Skin of body (tissue), 2 donors: Measurements from ENCODE around the gene CACNA2D4. TPM values are rescaled to one million over a fixed set of nuclear protein-coding genes. Genes with fewer than 3 reads are reported as not detected.

Experiments used
- DNase-seq: peaks from one replicate; lab custom pipeline; 2025; lab: John Stamatoyannopoulos, UW
- total RNA-seq: library from RNA; depleted of rRNA; stranded (reverse); fragments of >200 nt; gene quantifications from one replicate; pipeline ENCODE4 v1.2.3, GENCODE V29; 2014

Gene CACNA2D4
- total RNA-seq, 1 donor from 2014 or later = 1.9 TPM

DNA sequence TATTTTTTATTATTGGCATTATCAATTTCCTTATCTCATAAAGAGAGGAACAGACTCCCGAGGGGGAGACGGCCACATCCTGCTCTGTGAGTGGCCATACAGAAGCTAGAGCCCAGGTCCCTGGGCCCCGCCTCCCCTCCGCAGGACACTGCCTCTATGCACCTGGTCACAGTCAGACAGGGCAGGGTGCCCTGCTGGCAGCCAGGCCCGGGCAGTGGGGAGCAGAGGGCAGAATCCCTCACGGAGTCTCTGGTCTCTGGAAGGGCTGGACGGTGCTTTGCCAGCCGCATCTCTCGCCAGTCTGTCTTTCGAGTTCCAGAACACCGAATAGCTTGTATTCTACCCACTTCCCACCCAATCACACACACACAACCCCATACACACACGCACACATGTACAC is 16.4 kb upstream of the CACNA2D4 start:
- DNase-seq = no peak

- DNase-seq = no peak
These were observed 15.6 kb upstream of the CACNA2D4 start for GRCh38 chr12:1934068-1934467.

GRCh38 chr12:1933342-1934051 is 15.0 kb upstream of the CACNA2D4 start:
- no peak for DNase-seq

DNA sequence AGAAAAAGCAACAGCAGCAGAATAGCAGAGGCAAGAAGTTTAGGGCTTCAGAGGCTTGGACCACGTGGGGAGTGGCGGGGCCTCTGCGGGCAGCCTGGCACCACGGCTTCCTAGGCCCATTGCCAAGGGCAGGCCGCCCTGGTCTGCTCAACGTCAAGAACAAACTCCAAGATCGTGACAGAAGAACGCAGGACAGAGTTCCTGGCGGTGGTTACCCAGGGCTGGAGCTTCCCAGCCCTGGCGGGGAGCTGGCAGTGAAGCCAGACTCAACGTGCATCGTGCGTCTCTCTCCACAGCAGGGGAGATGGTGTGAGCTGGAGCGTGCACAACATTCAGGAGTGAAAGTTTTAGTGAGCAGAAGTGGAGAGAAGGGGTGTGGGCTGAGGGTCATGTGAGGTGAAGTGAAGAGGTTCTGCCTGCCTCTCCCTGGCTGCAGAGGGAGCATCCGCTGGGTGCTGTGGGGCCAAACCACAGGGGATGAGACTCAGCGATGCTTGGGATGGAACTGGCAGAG is 13.9 kb upstream of the CACNA2D4 start:
- no peak for DNase-seq

DNA sequence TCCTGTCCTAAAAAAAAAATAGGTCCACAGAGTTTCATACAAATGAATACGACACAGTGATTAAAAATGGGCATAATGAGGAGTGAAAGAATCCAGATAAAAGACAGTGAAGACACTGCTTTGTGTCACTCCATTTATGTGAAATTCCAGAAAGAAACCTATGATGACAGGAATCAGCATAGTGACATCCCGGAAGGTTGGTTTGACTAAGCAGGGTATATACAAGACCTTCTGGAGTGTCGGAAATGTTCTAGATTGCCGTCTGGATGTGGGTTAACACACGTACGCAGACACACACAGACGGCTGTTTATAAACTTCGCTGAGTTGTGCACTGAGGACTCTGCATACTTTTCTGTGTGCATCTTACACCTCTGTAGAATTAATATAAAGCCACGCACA is 13.2 kb upstream of the CACNA2D4 start:
- no peak for DNase-seq

DNA sequence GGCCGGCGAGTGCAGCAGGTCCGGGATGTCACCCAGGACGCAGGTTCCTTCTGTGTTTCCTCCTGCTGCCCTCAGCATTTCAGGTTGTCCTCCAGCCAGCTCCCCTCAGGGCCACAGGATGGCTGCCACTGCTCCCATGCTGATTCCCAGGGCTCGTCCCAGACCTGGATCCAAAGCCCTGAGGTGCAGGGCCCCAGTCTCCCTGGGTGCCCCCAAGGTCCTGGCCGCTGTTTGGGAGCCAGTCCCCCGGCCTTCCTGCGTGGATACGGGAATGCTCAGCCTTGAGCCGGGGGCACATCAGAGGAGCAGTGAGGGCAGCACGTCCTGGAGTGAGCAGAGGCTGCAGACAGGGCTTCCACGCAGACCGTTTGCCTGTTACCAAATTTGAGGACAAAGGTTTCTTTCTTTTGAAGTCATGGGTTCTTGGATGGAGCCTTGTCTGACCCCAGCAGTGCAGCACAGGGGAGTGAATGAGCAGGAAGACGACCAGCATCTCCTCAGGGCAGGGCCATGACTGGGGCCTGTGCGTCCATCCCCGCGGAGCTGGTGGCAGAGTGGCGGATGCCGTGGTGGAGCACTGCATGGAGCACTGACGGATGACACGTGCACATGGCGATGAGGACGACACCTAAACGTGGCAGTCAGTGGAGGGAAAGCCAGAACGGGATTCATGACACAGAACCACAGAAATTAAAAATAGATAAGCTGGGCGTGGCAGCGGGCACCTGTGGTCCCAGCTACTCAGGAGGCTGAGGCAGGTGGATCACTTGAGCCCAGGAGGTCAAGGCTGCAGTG is 12.5 kb upstream of the CACNA2D4 start:
- DNase-seq = no peak

GRCh38 chr12:1929985-1930802 is 11.7 kb upstream of the CACNA2D4 start:
- DNase-seq = no peak

DNA sequence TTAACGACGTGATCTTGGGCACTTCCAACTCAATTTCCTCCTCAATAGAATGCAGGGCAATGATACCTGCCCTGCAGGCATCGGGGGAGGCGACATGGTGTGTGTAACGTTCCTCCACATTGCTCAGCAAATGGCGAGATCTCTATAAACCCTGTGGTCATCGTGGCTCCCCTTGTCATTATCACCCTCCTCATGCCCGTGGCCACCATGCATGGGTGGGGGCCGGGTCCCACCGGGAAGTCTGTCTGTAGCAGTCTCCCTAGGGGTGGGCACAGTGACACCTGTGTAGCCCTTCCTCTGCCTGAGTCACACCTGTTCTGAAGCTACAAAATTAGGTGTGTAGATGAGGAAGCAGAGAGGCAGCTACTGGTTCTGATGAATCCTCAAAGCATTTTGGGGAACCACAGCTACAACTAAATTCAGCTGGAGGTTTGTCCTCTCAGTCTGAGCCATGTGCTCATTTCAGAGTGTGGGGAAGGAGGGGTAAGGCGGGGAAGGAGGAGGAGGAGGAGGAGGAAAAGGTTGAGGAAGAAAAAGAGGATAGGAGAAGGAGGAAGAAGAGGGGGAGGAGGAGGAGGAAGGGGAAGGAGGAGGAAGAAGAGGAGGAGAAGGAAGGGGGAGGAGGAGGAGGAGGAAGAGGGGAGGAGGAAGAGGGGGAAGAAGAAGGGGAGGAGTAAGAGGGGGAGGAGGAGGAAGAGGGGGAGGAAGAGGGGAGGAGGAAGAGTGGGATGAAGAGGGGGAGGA is 11.0 kb upstream of the CACNA2D4 start:
- no peak for DNase-seq

- no peak for DNase-seq
These were observed 10.1 kb upstream of the CACNA2D4 start for GRCh38 chr12:1928439-1929121.

DNA sequence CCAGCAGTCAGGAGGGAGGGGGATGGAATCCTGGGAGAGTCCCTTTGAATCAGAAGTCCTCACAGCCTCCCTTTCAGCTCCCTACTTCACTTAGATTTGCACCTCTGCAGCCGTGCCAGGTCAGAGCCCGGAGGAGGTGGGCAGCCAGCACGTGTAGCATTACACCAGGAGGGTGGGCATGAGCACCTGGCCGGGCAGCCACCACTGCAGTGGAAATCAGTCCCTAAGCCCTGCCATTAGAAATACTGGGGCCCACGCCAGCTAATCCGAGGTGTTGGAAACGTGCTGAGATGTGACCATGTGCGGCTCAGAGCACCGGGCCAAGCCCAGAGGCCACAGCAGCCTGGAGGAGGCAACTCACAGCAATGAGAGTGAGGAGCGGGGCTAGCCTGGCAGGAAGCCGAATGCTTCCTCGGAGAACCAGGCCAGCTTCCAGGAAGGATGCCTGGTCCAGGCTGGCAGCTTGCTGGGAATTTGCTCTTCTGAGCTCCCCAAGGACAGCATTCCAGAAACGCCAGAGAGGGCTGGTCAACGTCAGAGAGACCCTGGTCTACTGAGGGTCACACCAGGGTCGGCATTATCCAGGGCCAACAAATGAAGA is 9.4 kb upstream of the CACNA2D4 start:
- no peak for DNase-seq

DNA sequence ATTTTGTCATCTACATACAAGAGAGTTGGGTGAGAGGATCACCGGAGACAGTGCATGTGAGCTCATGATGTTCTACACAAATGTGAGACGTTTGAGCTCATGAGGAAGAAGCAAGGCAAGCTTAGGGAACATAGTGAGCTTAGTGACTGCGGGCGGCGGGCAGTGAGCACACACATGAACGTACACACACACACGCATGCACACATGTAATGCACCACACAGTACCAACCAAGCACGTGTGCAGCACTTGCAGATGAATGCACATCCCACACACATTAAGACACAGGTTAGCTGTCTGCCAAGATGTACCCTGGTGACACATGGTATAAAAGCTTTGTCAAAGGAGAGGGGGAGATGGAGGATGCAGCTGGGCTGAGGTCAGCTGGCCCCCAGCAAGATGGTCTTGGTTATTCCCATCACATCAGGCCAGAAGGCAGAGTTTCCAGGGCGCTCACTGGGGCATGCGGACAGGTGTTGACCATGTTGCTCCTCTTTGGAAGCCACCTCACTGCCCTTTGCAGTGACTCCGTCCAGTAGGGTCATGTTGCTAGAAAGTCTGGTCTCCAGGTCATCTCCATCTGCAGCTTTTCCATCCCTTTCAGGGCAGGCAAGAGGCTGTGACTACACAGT is 8.7 kb upstream of the CACNA2D4 start:
- no peak for DNase-seq

DNA sequence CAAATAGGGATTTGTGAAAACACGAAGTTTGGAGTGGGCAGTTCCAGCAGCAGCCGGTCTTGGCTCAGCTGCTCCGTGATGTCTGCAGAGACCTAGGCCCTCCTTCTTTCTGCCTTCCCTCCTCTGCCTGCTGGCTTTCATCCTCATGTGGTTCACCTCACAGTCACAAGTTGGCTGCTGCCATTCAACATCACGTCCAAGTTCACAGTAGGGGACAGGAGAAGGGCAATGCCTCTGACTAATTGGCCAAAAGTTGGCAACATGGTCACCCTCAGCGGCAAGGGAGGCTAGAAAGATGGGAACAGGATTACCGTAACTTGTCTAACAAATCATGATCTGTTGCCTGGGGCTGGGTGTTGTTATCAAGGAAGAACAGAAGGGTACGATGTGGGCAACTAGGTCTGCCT is 7.8 kb upstream of the CACNA2D4 start:
- DNase-seq = no peak

DNA sequence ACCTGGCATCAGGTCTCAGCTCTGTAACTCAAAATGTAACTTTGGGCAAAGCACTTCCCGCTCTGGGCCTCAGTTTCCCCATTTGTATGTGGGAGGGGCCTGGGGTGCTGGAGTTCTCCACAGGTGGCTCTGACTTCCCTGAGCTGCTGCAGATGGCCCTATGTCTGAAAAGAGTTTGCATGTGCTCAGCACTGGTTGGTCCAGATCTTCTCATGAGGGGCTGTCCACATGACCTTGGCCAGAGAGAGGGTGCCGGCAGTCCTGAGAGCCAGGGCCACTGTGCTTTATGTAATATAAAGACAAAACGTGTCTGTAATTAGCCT is 7.2 kb upstream of the CACNA2D4 start:
- no peak for DNase-seq

DNA sequence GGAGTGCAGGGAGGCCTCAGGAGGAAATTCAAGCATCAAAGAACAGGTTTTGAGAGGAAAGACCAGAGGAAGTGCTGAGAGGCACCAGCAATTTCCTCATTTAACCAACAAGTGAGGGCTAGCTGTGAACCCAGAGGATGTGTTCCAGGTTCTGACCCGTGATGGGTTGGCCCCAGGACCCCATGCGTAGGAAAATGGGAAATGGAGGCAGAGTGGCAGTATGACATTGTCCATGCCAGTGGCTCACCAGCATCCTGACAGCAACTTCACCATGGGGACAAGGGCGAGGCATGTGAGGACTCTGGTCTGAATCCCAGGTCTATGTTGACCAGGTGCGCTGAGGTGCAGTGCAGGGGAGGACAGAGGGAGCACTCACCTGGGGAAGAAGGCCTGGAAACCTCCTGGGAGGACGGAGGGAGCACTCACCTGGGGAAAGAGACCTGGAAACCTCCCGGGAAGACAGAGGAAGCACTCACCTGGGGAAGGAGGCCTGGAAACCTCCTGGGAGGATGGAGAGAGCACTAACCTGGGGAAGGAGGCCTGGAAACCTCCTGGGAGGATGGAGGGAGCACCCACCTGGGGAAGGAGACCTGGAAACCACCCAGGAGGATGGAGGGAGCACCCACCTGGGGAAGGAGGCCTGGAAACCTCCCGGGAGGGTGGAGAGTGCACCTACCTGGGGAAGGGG is 6.7 kb upstream of the CACNA2D4 start:
- no peak for DNase-seq

DNA sequence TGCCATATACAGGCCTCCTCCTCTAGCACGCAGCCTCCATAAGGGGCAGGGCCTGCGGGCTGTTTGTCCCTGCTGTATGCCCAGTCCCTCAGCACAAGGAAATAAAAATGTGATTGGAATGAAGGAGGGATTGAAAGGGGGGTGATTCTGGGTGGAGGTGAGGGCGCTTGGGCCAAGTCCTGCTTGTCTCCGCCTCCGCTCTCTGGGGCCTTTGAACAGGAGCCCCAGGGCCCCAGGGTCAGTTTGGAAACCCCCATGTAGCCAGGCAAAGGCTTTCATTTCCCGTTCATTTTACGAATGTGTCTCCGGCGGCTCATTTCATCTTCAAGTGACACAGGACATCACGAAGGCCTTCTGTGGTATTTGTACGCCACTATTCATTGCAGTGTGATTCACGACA is 4.5 kb upstream of the CACNA2D4 start:
- no peak for DNase-seq

DNA sequence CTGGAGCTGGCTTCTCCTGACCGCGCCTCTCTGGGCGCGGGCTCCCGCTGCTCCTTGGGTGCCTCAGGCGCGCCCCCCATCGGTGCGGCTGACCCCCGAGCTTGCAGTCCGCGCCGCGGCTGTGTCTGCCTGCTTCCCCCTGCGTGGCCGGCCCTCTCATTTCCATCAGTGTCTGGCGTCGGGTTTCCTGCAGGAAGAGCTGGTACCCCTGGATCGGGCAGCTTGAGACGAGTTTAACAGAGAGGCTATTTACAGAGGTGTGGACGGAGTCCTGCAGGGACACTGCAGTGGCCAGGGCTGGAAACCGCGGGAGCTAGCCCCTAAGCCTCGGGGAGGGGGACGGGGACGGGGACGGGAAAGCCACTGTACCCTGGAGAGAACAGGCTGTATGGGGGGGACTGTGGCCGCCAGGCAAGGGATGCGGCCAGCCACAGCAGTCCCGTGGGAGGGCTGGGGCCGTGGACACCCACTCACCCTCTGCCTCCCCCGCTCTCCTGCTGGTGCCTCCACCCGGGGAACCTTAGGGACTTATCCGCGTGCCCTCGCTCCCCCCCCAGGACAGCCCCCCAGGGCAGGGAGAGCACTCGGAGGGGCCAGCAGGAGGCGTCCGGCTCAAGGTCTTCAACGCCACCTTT is 3.7 kb upstream of the CACNA2D4 start:
- no peak for DNase-seq

DNA sequence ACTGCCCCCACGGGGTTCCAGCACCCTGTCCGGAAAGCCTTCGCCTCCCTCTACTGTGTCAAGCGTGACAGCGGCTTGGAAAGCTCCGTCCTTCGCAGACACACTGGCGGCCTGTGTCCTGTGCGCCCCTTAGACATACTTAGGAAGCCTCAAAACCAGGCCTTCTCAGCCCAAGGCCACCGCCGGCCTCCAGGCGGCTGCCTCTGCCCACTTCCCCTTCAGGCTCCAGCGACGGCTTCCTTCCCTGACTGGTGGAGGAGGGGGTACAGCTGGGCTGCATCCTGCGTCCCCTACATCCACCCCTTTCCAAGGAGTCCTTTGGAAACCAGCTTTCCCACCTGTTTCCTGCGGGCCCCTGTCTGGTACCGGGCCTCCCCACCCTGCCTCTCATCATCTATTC is 2.5 kb upstream of the CACNA2D4 start:
- DNase-seq = no peak

DNA sequence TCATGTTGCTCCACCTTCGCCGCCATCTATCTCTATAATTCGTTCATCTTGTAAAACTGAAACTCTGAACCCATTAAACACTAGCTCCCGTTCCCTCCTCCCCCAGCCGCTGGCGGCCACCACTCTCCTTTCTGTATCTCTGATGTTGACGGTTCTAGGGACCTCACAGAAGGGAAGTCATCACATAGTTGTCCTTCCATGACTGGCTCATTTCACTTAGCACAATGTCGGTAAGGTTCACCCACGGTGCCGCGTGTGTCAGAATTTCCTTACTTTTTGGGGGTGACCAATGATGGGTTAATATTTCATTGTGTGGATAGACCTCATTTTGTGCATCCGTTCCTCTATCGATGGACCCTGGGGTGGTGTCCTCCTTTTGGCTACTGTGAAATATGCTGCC is 2.0 kb upstream of the CACNA2D4 start:
- DNase-seq = no peak

DNA sequence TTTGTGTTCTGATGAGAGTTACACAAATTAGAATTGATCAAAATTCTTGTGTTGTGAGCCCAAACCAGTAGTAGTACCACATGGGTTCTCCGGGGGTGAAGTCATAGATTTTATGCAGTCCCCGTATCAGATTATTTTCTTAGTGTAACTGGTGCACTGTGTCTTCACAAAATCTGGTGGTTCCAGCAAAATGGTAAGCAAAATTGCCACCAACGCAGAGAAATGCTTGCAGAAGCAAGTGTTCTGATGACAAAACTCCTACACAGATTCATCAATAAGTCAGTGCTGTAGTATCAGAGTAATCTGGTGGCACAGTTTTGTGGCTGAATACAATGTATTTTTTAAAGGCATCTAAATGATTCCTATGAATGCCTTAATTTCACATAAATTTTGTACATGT is 1.3 kb upstream of the CACNA2D4 start:
- DNase-seq = no peak
